Activated CD4-positive, CD25-positive, alpha-beta regulatory T cell treated with anti-CD3 and anti-CD28 coated beads, Interleukin-2, amount 50 U/mL, for 16 hours (primary cell): ENCODE data around the gene PWP1.

ENCODE experiments used
- DNase-seq: peaks from one replicate; pipeline ENCODE4 v3.0.0-alpha.2; 2020; ENCODE audit warnings: low read depth, low spot score

PWP1 gene

GRCh38 chr12:107735763-107736162, 50.2 kb downstream of the PWP1 start:
- no peak for DNase-seq

- DNase-seq = no peak
These were observed 51.3 kb downstream of the PWP1 start for GRCh38 chr12:107736914-107737313.

DNA sequence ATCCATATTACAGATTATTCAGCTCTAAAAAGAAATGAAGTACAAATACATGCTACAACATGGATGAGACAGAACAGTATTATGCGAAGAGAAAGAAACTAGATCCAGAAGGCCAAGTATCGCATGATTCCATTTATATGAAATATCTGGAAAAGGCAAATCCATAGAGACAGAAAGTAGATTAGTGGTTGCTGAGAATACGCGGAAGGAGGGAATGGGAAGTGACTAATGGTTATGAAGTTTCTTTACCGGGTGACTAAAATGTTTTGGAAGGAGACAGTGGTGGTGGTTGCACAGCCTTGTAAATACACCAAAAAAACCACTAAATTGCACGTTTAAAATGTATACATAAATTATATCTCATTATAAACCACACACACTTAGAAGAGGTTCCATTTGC, 62.9 kb downstream of the PWP1 start:
- DNase-seq = no peak

- DNase-seq = no peak
These were observed 63.5 kb downstream of the PWP1 start for GRCh38 chr12:107749083-107749482.

DNA sequence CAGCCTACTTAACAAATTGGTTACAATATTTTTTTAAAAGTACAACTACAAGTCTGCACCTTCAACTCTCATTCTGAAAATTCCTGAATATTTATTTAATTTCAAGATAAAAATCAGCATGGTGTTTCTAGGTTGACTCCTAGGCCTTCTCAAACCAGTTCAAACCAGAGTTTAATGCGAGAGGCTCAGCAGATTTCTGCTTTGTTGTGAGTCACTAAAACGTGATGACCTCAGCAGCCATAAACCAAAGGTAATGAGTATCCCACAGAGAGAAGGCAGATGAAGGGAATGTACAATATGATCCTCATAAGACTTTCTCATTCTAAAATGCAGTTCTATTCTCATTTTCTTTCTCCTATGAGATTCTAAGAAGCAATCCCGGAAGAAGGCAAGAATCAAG, 73.8 kb downstream of the PWP1 start:
- DNase-seq = peak; percentile 4

DNA sequence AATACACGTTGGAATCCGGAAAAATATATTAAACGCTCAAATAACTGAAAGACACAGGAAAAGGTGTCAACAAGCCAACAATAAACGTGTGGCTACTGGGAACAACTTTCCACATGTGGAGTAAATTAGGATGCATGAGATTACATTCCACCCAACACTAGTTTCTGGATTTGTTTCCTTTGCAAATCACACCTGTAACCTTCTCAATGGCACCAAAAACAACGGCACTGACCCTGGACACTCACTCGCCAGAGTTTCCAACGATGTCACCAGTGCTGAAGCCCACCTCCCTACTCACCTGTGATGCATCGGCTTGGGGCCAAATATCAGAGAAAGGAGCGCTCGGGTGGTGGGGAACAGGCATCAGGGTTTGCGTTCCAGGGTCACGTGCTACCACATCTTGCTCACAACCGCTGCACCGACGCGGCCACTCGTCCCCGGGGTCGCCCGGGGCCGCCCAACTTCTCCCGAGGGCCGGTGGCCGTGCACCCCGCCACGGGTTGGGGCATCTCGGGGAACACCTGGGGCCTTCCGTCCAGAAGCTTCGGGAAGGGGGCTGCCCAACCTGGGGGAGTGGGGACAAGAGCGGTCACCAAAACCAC, 74.7 kb downstream of the PWP1 start:
- no peak for DNase-seq

DNA sequence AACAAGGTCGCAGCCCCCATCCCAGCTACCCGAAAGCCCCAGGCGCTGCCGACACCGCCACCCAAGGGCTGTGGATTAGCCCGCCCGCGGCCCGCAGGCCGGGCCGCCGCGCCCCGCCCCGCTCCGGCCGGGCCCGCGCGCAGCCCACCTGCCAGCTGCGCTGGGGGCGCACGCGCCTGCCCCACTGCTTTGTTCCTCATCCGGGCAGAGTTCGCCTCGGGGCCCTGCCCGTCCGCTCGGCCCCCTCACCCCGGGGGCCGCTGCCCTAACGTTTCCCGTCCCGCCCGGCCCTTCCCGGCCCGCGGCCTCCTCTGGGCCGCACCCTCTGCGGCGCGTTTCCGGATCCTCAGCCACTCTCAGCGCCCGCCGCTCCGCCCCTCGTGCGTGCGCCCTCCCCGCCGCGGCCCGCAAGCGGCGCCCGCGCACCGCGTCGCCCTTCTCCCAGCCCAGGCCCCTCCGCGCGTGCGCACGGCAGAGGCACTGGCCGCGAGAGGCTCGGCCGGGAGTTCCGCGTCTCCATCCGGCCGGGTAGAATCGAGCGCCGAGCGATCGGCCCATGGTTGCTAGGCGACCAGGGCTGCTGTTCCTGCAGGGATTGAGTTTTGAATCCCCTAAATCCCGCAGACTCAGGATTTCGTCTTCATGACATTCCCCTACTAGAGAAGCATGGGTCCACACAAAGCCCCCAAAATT, 75.4 kb downstream of the PWP1 start, which contains the start of gene PRDM4:
Gene PRDM4, minus strand, starts transcription at position 329 of the 693 bp plus-strand sequence. CDS start 622 bp downstream, outside the sequence.
- peak; percentile 78 for DNase-seq

GRCh38 chr12:107761502-107761904, 75.9 kb downstream of the PWP1 start:
- no peak for DNase-seq
